HG02938 (cell line): ENCODE data around the gene ZNF628.

ENCODE experiments used
- ATAC-seq: cut with Tn5 transposase; IDR thresholded peaks from one replicate; pipeline ENCODE4 v1.9.1; 2021; ENCODE audit warnings: mild to moderate bottlenecking, moderate library complexity; ENCODE audit not compliant: unreplicated experiment

The ZNF628 gene

GRCh38 chr19:55527197-55528029, 51.0 kb downstream of the ZNF628 start:
- ATAC-seq, result no peak

- ATAC-seq, result no peak
Observed at GRCh38 chr19:55528030-55528803, 51.8 kb downstream of the ZNF628 start.

- ATAC-seq, result no peak
Observed at GRCh38 chr19:55529636-55530234, 53.3 kb downstream of the ZNF628 start.

GRCh38 chr19:55530996-55531395, 54.6 kb downstream of the ZNF628 start:
- ATAC-seq, result no peak
